GM23248 (cell line): ENCODE measurements around the gene NCOA3. TPM values are rescaled to one million over a fixed set of nuclear protein-coding genes. Genes with fewer than 3 reads are reported as not detected.
"Not testable (repeated sequence)": the region's sequence is repeated elsewhere in the genome, so short reads cannot be mapped to it uniquely, and the experiment has no call there.

ENCODE experiments used
- DNase-seq: peaks from one replicate; pipeline ENCODE4 v3.0.0-alpha.2; 2015
- H2AFZ ChIP-seq: fragments of 200-600 bp; sonication (generic); 2 replicates; pipeline ENCODE4 v1.6.1; 2016; ENCODE audit warnings: antibody characterized with exemption
- H3F3A ChIP-seq: fragments of 200-600 bp; sonication (generic); 2 replicates; pipeline ENCODE4 v1.6.1; 2016; ENCODE audit warnings: mild to moderate bottlenecking, antibody characterized with exemption, mixed run types; ENCODE audit not compliant: insufficient read depth
- H3K27ac ChIP-seq: fragments of 200-600 bp; sonication (generic); 2 replicates; pipeline ENCODE4 v1.5.1; 2016; ENCODE audit warnings: mild to moderate bottlenecking
- H3K27me3 ChIP-seq: fragments of 200-600 bp; sonication (generic); replicated peaks from 2 replicates; pipeline ENCODE4 v1.6.1; 2016; ENCODE audit warnings: mild to moderate bottlenecking; ENCODE audit not compliant: insufficient read depth
- H3K36me3 ChIP-seq: fragments of 200-600 bp; sonication (generic); 2 replicates; pipeline ENCODE4 v1.6.1; 2016; ENCODE audit warnings: low read depth, mild to moderate bottlenecking
- H3K4me1 ChIP-seq: fragments of 200-600 bp; sonication (generic); 2 replicates; pipeline ENCODE4 v1.6.1; 2016; ENCODE audit warnings: mild to moderate bottlenecking; ENCODE audit not compliant: insufficient read depth
- H3K4me2 ChIP-seq: fragments of 200-600 bp; sonication (generic); one replicate; pipeline ENCODE4 v1.6.1; 2016; ENCODE audit warnings: mild to moderate bottlenecking; ENCODE audit not compliant: unreplicated experiment
- H3K4me3 ChIP-seq: fragments of 200-600 bp; sonication (generic); 2 replicates; pipeline ENCODE4 v1.5.1; 2016; ENCODE audit warnings: mild to moderate bottlenecking
- H3K79me2 ChIP-seq: fragments of 200-600 bp; sonication (generic); 2 replicates; pipeline ENCODE4 v1.6.1; 2016; ENCODE audit warnings: mild to moderate bottlenecking; ENCODE audit not compliant: insufficient read depth
- H3K9ac ChIP-seq: fragments of 200-600 bp; sonication (generic); 2 replicates; pipeline ENCODE4 v1.6.1; 2016; ENCODE audit warnings: mild to moderate bottlenecking
- H3K9me2 ChIP-seq: fragments of 200-600 bp; sonication (generic); 2 replicates; pipeline ENCODE4 v1.6.1; 2016; ENCODE audit warnings: mixed run types, mild to moderate bottlenecking, moderate library complexity; ENCODE audit not compliant: insufficient read depth
- H3K9me3 ChIP-seq: fragments of 200-600 bp; sonication (generic); one replicate; pipeline ENCODE4 v1.6.1; 2017; ENCODE audit warnings: low read depth
- H4K20me1 ChIP-seq: fragments of 200-600 bp; sonication (generic); 2 replicates; pipeline ENCODE4 v1.6.0; 2016; ENCODE audit not compliant: insufficient read depth
- EZH2 ChIP-seq: fragments of 200-600 bp; sonication (generic); IDR thresholded peaks from 2 replicates; pipeline ENCODE4 v1.6.1; 2018; ENCODE audit warnings: antibody characterized with exemption, mild to moderate bottlenecking; ENCODE audit not compliant: insufficient read depth, poor library complexity, severe bottlenecking
- EZH2phosphoT487 ChIP-seq: fragments of 200-600 bp; sonication (generic); IDR thresholded peaks from 2 replicates; pipeline ENCODE4 v1.6.1; 2018; ENCODE audit warnings: antibody characterized with exemption, moderate library complexity, mild to moderate bottlenecking, low read depth; ENCODE audit not compliant: insufficient read depth
- WGBS, 2 experiments: methylation state at CpG; one replicate each; pipeline ENCODE4 v1.1.6; 2015 to 2017; ENCODE audit warnings: low lambda C conversion rate in 2 of 2, low coverage in 1 of 2; ENCODE audit errors: missing lambda C conversion rate in 2 of 2; 5-methylcytosine and 5-hydroxymethylcytosine counted together
- in situ Hi-C: fragments of 300-500 bp; cut with MboI; formaldehyde crosslinking; loops from 2 replicates; pipeline ENCODE4 v1.15.0; 2020
- polyA plus RNA-seq: library from polyadenylated mRNA; unstranded; fragments of >200 nt; fragmentation: Nextera tagmentation; extraction: Ambion mirVana; gene quantifications from 2 replicates; pipeline ENCODE4 v1.2.1, GENCODE V29; 2016
- total RNA-seq: library from RNA; depleted of rRNA; stranded (reverse); fragments of >200 nt; shearing (Covaris generic); gene quantifications from 2 replicates; pipeline ENCODE4 v1.2.3, GENCODE V29; 2014

NCOA3 gene
- total and polyA plus RNA-seq, 2 experiments from 2014 or later: 19.5 to 36.6 TPM

DNA sequence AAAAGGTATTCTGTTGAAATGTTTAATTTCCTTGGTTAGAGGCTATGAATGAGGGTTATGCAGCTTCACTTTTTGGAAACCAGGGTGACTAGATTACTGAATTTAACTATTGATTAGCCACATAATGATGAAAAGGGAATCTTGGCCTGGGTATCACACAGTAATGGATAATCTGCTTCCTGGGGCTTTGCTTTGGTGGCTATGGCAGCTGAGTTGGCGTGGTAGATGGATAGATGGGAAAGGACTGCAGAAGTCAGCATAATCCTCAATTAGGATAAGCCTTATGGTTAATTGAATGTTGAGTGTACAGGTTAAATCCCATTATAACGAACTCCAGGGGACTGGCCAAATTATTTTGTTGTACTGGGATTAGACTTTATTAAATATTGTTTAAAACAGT, 5.2 kb downstream of the NCOA3 start:
- Histone ChIP-seq H3K79me2 (peaks cover 100% of the 10 kb centered on the region), H3K27ac (no peak overlapping the region), H3K27me3 (no peaks in the 10 kb centered on the region), H3K4me1 (0 out of 2 replicates have a peak, but pooled peaks cover 8% of the 10 kb centered on the region), H4K20me1 (peaks cover 4% of the 10 kb centered on the region), H3F3A (peaks cover 10% of the 10 kb centered on the region), H3K4me3 (no peak overlapping the region), H3K9me2 (no peaks in the 10 kb centered on the region), H3K9ac (no peak overlapping the region), H3K9me3 (no peaks in the 10 kb centered on the region), H3K36me3 (no peaks in the 10 kb centered on the region), H2AFZ (no peak overlapping the region), H3K4me2 (no peak overlapping the region)
- DNase-seq: no peak
- 58 to 68% methylated on average over 2 of the region's 2 CpGs for WGBS, 2 experiments
- in situ Hi-C loops: no loop called here
- TF ChIP-seq EZH2phosphoT487 (no peak), EZH2 (no peak)

DNA sequence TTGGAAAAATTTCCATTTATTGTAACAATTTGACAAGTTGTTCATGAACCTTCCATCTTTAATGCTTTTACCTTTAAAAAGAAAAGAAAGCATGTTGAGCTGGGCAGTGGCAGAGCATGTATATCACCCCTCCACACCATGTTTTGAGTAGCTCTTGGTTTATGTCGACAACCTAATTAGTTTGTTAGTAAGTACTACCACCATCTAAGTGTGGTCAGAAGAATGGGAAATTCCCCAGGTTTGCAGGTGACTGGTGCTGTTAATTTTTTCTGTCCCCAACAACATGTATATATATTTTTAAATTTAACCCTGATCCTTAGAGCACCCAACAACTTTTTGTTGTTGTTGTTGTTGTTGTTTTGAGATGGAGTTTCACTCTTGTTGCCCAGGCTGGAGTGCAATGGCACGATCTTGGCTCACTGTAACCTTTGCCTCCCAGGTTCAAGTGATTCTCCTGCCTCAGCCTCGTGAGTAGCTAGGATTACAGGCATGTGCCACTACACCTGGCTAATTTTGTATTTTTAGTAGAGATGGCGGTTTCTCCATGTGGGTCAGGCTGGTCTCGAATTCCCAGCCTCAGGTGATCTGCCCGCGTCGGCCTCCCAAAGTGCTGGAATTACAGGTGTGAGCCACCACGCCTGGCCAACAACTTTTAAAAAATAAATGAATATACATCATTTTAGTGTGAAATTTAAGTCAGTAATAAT, 5.7 kb downstream of the NCOA3 start:
- H3K36me3 ChIP-seq, H3F3A ChIP-seq, H3K9me3 ChIP-seq, H3K4me3 ChIP-seq, H3K9ac ChIP-seq, in situ Hi-C loops, H3K9me2 ChIP-seq, H4K20me1 ChIP-seq, H3K4me2 ChIP-seq, H3K4me1 ChIP-seq, H3K27me3 ChIP-seq, DNase-seq, H3K27ac ChIP-seq, H2AFZ ChIP-seq: not testable (repeated sequence)
- peaks cover 100% of the 10 kb centered on the region for H3K79me2 ChIP-seq
- WGBS, 2 experiments: 98% methylated on average over 9 of the region's 9 CpGs

DNA sequence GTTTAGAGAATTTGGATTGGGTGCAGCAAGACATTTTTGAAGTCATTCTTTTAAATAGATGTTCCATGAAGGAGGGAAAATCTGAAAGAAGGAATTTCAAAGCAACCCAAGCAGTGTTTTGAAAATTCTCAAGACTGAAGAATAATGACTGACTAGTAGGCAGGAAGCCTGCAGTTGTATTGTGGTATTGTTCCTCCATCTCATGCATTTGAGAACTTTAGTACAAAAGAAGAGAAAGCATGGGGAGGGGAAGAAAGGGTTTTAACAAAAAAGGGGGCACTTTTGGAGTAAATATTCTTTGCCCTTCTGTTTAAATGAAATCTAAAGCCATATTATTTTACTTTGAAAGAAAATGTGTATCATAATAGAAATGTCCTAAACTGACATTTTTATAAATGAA, 6.6 kb downstream of the NCOA3 start:
- H2AFZ ChIP-seq: no peak overlapping the region
- peaks cover 100% of the 10 kb centered on the region for H3K79me2 ChIP-seq
- H3K36me3 ChIP-seq: no peaks in the 10 kb centered on the region
- H3K9ac ChIP-seq: no peak overlapping the region
- H3K27ac ChIP-seq: no peak overlapping the region
- in situ Hi-C loops: no loop called here
- H3K27me3 ChIP-seq: no peaks in the 10 kb centered on the region
- TF ChIP-seq EZH2phosphoT487 (no peak), EZH2 (no peak)
- no peaks in the 10 kb centered on the region for H3K9me2 ChIP-seq
- no peak overlapping the region for H3K4me3 ChIP-seq
- no peak for DNase-seq
- H4K20me1 ChIP-seq: peaks cover 4% of the 10 kb centered on the region
- H3F3A ChIP-seq: peaks cover 3% of the 10 kb centered on the region; the same call in 1 of the 2 replicates
- no peaks in the 10 kb centered on the region for H3K9me3 ChIP-seq
- 0 out of 2 replicates have a peak, but pooled peaks cover 8% of the 10 kb centered on the region for H3K4me1 ChIP-seq
- H3K4me2 ChIP-seq: no peak overlapping the region

DNA sequence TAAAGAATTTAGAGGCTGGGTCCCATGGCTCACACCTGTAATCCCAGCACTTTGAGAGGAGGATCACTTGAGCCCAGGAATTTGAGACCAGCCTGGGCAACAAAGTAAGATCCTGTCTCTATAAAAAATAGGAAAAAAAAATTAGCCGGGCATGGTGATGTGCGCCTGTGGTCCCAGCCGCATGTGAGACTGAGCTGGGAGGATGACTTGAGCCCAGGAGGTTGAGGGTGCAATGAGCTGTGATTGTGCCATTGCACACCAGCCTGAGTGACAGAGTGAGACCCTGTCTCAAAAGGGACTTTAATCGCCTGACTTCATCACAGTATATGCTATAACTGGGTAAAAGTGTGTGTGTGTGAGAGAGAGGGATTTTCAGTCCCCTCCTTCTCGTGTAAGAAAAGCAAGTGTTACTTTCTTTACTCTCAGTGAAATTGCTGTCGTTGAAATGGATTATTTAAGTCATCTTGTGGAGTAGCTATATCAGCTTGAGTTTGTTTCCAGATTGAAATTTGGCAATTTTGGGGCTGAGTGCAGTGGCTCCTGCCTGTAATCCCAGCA, 7.5 kb downstream of the NCOA3 start:
- no peak overlapping the region for H3K4me2 ChIP-seq
- in situ Hi-C loops: no loop called here
- no peak overlapping the region for H2AFZ ChIP-seq
- no peak overlapping the region for H3K4me3 ChIP-seq
- no peaks in the 10 kb centered on the region for H3K27me3 ChIP-seq
- H3F3A ChIP-seq: no peaks in the 10 kb centered on the region
- H3K9me2 ChIP-seq: no peaks in the 10 kb centered on the region
- H3K9ac ChIP-seq: no peak overlapping the region
- 0 out of 2 replicates have a peak, but pooled peaks cover under 1% of the 10 kb centered on the region for H3K4me1 ChIP-seq
- DNase-seq: no peak
- peaks cover 4% of the 10 kb centered on the region; the same call in 1 of the 2 replicates for H4K20me1 ChIP-seq
- no peak for TF ChIP-seq EZH2
- no peak for TF ChIP-seq EZH2phosphoT487
- H3K79me2 ChIP-seq: peaks cover 100% of the 10 kb centered on the region
- H3K9me3 ChIP-seq: no peaks in the 10 kb centered on the region
- WGBS, 2 experiments: 96 to 97% methylated on average over 6 of the region's 6 CpGs
- H3K36me3 ChIP-seq: no peaks in the 10 kb centered on the region
- no peak overlapping the region for H3K27ac ChIP-seq
